OCI-LY3 (cell line): Measurements from ENCODE around the gene PJVK.

Experiments
- H2AFZ ChIP-seq: fragments of 200-600, 300-600 bp; shearing (Covaris generic); 2 replicates; pipeline ENCODE4 v1.6.0; 2014; ENCODE audit warnings: antibody characterized with exemption, low read depth, low read length
- H3K27ac ChIP-seq: fragments of 200-600, 300-600 bp; sonication (generic); 2 replicates; pipeline ENCODE4 v1.5.1; 2014; ENCODE audit warnings: mild to moderate bottlenecking, low read length, moderate library complexity, mixed read lengths
- H3K27me3 ChIP-seq: fragments of 200-600, 300-600 bp; sonication (generic); 2 replicates; pipeline ENCODE4 v1.6.1; 2014; ENCODE audit warnings: low read depth, low read length, mixed read lengths
- H3K36me3 ChIP-seq: fragments of 200-600, 300-600 bp; sonication (generic); replicated peaks from 2 replicates; pipeline ENCODE3; 2014; ENCODE audit warnings: low read depth, low read length, mixed read lengths
- H3K4me1 ChIP-seq: fragments of 300-600, 200-600 bp; sonication (generic); 2 replicates; pipeline ENCODE4 v1.6.1; 2014; ENCODE audit warnings: low read length, mixed read lengths
- H3K4me2 ChIP-seq: fragments of 200-600, 300-600 bp; sonication (generic); 2 replicates; pipeline ENCODE4 v1.6.1; 2014; ENCODE audit warnings: low read length, mixed read lengths
- H3K4me3 ChIP-seq: fragments of 300-600, 200-600 bp; sonication (generic); 2 replicates; pipeline ENCODE4 v1.5.1; 2014; ENCODE audit warnings: antibody characterized with exemption, mild to moderate bottlenecking, low read length, moderate library complexity
- H3K79me2 ChIP-seq: fragments of 300-600, 200-600 bp; shearing (Covaris generic); 2 replicates; pipeline ENCODE4 v1.6.1; 2014; ENCODE audit warnings: mild to moderate bottlenecking, low read length, mixed read lengths
- H3K9ac ChIP-seq: fragments of 300-600, 200-600 bp; shearing (Covaris generic); 2 replicates; pipeline ENCODE4 v1.6.0; 2014; ENCODE audit warnings: mild to moderate bottlenecking, low read length, moderate library complexity
- H3K9me3 ChIP-seq: fragments of 200-600, 300-600 bp; shearing (Covaris generic); 2 replicates; pipeline ENCODE4 v1.6.1; 2014; ENCODE audit warnings: low read length, mixed read lengths; ENCODE audit not compliant: insufficient read depth
- H4K20me1 ChIP-seq: fragments of 200-600, 300-600 bp; sonication (generic); 2 replicates; pipeline ENCODE4 v1.6.1; 2016; ENCODE audit warnings: low read length, mixed read lengths; ENCODE audit not compliant: insufficient read depth
- CTCF ChIP-seq: fragments of 200-600, 300-600 bp; sonication (generic); IDR thresholded peaks from 2 replicates; pipeline ENCODE4 v1.5.1; 2014; ENCODE audit warnings: antibody characterized with exemption, low read length, low read depth
- EZH2phosphoT487 ChIP-seq: fragments of 200-600 bp; shearing (Covaris generic); IDR thresholded peaks from 2 replicates; pipeline ENCODE4 v1.6.1; 2018; ENCODE audit warnings: antibody characterized with exemption, mixed run types, low read depth

PJVK gene

GRCh38 chr2:178485356-178485755, 34.2 kb downstream of the PJVK start:
- H3K4me3 ChIP-seq = no peak overlapping the region
- H3K27me3 ChIP-seq = no peaks in the 10 kb centered on the region
- no peak overlapping the region for H3K27ac ChIP-seq
- peaks cover 19% of the 10 kb centered on the region for H3K4me1 ChIP-seq
- no peaks in the 10 kb centered on the region for H3K9me3 ChIP-seq
- peaks cover 20% of the 10 kb centered on the region for H3K36me3 ChIP-seq
- H2AFZ ChIP-seq = no peak overlapping the region
- peaks cover 49% of the 10 kb centered on the region for H3K79me2 ChIP-seq
- TF ChIP-seq EZH2phosphoT487 (no peak), CTCF (no peak)
- H4K20me1 ChIP-seq = peaks cover 38% of the 10 kb centered on the region
- no peak overlapping the region for H3K9ac ChIP-seq
- no peak overlapping the region for H3K4me2 ChIP-seq

DNA sequence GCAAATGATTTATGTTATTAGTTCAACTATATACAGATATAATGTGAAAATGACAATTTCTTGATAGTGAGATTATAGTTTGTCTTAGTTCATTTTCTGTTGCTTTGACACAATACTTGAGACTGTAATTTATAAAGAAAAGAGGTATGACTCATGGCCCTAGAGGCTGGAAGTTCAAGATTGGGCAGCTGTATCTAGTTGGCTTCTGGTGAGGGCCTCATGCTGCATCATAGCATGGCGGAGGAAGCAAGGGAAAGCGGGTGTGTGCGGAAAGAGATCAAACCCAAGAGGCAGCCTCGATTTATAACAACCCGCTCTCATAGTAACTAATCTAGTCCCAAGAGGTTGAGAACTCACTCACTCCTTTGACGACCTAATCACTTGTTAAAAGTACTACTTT, 40.4 kb downstream of the PJVK start:
- TF ChIP-seq CTCF = no peak
- no peak for TF ChIP-seq EZH2phosphoT487
- no peaks in the 10 kb centered on the region for H3K9me3 ChIP-seq
- no peak overlapping the region for H2AFZ ChIP-seq
- no peaks in the 10 kb centered on the region for H3K27me3 ChIP-seq
- H3K4me1 ChIP-seq = peaks cover 7% of the 10 kb centered on the region
- no peaks in the 10 kb centered on the region; the same call in 1 of the 2 replicates for H3K79me2 ChIP-seq
- peaks cover 6% of the 10 kb centered on the region; the same call in 1 of the 2 replicates for H4K20me1 ChIP-seq
- peaks cover 37% of the 10 kb centered on the region for H3K36me3 ChIP-seq
- no peak overlapping the region for H3K27ac ChIP-seq
- H3K4me2 ChIP-seq = no peak overlapping the region
- H3K9ac ChIP-seq = no peak overlapping the region
- no peak overlapping the region for H3K4me3 ChIP-seq

GRCh38 chr2:178496049-178496448, 44.9 kb downstream of the PJVK start:
- Histone ChIP-seq H3K79me2 (no peaks in the 10 kb centered on the region), H3K27me3 (no peaks in the 10 kb centered on the region), H3K36me3 (peaks cover 34% of the 10 kb centered on the region), H3K4me3 (no peak overlapping the region), H3K9me3 (no peaks in the 10 kb centered on the region), H4K20me1 (no peaks in the 10 kb centered on the region), H2AFZ (no peak overlapping the region), H3K4me1 (peaks cover 7% of the 10 kb centered on the region), H3K27ac (no peak overlapping the region), H3K4me2 (no peak overlapping the region), H3K9ac (no peak overlapping the region)
- TF ChIP-seq EZH2phosphoT487 (no peak), CTCF (no peak)

GRCh38 chr2:178498137-178498536, 47.0 kb downstream of the PJVK start:
- Histone ChIP-seq H3K9ac (no peak overlapping the region), H3K4me2 (no peak overlapping the region), H3K9me3 (no peaks in the 10 kb centered on the region), H3K27ac (no peak overlapping the region), H3K4me1 (peaks cover 11% of the 10 kb centered on the region), H3K36me3 (peaks cover 44% of the 10 kb centered on the region), H3K79me2 (no peaks in the 10 kb centered on the region), H4K20me1 (no peaks in the 10 kb centered on the region), H2AFZ (no peak overlapping the region), H3K4me3 (no peak overlapping the region), H3K27me3 (no peaks in the 10 kb centered on the region)
- no peak for TF ChIP-seq EZH2phosphoT487
- no peak for TF ChIP-seq CTCF
